GM18867 (cell line): ENCODE measurements around the gene KISS1.
"Not testable (repeated sequence)": the region's sequence is repeated elsewhere in the genome, so short reads cannot be mapped to it uniquely, and the experiment has no call there.

Experiments
- ATAC-seq: cut with Tn5 transposase; IDR thresholded peaks from one replicate; pipeline ENCODE4 v1.9.1; 2021; ENCODE audit warnings: mild to moderate bottlenecking, moderate library complexity; ENCODE audit not compliant: unreplicated experiment

The KISS1 gene, protein sequence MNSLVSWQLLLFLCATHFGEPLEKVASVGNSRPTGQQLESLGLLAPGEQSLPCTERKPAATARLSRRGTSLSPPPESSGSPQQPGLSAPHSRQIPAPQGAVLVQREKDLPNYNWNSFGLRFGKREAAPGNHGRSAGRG

DNA sequence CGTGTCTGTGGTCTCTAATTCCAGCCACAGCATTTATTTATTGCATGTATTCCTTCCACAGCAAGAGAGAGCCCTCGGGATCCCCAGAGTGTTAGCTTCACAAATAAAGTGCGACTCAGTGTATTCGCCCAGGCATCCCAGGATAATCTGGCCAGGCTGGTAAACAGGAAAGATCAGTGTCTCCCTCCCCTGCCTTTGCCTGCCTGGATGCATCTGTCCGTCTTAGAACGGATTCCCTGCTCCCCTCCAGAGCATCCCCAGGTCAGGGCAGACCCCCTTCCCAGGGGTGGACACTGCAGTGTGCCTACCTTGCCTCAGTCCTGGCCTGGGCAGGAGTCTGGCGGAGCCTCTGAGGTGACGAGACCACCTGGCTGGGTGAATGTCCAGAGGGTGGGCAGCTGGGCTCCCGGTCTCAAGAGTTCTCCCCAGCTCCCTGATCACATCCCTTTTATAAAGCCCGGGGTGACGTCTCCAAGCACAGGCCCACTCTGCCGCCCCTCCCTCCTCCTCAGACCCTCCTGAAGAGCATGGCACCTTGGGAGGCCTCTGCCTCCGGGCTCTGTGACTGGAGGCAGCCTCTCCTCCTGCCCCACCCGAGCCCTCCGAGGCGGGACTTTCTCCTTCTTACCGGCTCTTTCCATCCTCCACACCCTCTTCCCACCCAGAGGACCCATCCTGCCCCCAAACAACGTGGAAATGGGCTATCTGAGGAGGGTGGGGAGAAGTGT, at the start of gene KISS1:
KISS1 (minus strand) TSS at position 424 of the 728 bp plus-strand sequence. CDS start 3,615 bp downstream, outside the sequence.
- ATAC-seq = no peak

DNA sequence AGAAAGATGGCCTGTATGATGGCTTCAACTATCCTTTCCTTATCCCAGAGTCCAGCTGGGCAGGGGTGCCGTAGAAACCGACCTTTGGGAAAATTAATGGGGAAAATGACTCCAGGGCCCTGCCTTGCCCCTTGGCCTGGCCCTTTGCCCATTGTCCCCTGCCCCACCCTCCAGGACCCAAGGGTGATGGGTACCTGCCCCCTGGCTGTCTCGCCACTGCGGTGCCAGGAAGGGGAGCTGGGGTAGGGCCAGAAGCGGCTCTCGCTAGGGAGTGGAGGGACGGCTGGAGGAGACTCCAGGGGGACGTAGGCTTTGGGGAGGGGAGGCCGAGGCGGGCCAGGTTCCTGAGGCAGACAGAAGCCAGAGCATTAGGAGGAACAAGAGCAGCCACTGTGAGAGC, 46.6 kb upstream of the KISS1 start:
- ATAC-seq = no peak

GRCh38 chr1:204241914-204242313, 45.6 kb upstream of the KISS1 start:
- no peak for ATAC-seq

DNA sequence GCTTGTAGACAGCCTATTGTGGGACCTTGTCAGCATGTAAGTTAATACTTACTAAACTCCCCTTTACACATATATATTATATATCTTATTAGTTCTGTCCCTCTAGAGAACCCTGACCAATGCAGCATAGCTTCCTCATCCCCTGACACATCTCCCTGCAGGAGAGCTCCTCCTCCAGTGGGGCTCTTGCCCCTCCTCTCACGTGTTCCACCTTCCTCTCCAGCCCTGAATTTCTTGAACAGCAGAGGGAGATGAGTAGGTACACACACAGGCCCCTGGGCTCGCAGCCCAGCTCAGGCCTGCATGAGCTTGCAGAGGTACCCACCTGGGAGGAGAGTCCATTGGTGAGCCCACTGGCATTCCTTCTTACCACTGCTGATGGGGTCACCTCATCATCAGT, 44.8 kb upstream of the KISS1 start:
- ATAC-seq = no peak

DNA sequence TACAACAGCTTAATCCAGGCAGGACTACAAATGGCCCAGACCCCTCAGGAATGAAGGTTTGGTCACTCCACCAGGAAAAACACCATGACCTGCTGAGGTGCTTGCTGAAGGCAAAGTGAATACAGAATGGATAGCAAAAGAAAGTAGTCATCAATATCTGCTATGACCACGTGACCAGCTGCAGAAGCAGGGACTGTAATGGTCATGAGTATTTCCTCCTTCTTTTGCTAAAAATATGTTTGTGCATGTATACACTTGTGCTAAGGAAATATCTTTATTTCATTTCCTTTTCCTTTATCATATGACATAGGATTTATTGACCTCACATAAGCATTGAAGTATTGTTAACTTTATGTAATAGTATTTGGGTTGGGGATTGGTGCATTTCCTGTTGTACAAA, 43.9 kb upstream of the KISS1 start:
- ATAC-seq = no peak

- not testable (repeated sequence) for ATAC-seq
Observed at GRCh38 chr1:204239401-204239800, 43.1 kb upstream of the KISS1 start.

- ATAC-seq = not testable (repeated sequence)
Observed at GRCh38 chr1:204238520-204238919, 42.2 kb upstream of the KISS1 start.

DNA sequence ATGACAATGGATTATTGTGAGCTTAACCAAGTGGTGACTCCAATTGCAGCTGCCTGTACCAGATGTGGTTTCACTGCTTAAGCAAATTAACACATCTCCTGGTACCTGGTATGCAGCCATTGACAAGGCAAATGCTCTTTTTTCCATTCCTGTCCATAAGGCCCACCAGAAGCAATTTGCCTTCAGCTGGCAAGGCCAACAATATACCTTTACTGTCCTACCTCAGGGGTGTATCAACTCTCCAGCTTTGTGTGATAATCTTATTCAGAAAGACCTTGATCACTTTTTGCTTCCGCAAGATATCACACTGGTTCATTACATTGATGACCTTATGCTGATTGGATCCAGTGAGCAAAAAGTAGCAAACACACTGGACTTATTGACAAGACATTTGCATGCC, 41.2 kb upstream of the KISS1 start:
- not testable (repeated sequence) for ATAC-seq

- ATAC-seq = no peak
Observed at GRCh38 chr1:204232526-204232925, 36.2 kb upstream of the KISS1 start.

GRCh38 chr1:204230211-204230610, 33.9 kb upstream of the KISS1 start:
- no peak for ATAC-seq

DNA sequence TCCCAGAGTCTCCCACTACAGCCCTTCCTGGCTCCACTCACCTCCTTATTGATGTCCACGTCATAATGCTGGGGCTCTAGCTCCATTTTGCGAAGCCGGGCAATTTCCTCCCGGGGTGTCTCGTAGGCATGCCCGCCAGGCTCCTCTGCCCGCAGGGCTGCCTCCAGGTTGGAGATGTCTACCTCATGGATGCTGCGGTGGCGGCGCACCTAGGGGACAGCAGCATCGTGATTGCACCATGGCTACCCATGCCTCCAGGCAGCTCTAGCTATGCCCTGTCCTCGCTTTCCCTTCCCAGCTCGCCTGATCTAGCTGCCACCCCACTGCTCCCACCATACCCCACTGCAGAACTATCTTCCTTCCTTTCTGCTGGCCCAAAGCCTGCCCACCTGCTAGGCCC, 32.6 kb upstream of the KISS1 start:
- ATAC-seq = no peak

DNA sequence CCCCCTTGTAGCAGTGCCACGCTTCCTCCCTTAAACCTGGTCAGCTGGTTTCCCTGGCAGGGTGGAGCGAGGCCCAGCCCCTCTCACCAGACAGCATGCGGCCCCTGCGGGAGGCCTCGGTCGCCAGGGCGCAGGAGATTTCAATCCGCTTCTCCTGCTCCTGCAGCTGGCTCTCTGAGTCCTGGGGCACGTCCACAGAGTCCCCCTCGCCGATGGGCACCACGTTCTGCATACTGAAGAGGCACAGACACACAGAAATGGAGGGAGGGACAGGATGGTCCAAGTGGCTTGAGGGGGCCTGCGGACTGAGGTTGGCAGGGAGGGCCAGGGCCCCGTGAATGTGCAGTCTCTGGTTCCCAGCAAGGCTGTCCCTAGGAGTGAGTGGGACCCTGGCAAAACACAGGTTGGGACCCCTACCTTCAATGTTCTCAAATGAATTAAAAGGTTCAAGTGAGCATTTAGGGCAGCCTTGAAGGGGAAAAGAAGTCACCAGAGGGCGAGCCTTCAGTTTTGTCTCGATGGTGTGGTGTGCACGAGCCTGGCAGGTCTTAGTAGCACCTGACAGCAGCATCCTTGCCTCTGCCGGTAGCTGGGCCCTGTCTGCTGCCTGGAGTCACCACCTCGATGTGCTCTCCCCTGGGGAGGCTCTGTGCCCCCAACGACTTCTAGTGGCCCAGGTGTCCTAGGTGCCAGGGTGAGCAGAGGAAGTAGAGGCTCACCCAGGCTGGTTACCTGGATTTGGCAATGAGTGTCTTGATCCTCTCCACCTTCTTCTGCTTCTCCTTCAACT, 31.9 kb upstream of the KISS1 start:
- ATAC-seq = no peak

GRCh38 chr1:204227351-204227750, 31.1 kb upstream of the KISS1 start:
- no peak for ATAC-seq

- ATAC-seq = no peak
Observed at GRCh38 chr1:204225841-204226735, 29.8 kb upstream of the KISS1 start.

- no peak for ATAC-seq
Observed at GRCh38 chr1:204224655-204225054, 28.4 kb upstream of the KISS1 start.

DNA sequence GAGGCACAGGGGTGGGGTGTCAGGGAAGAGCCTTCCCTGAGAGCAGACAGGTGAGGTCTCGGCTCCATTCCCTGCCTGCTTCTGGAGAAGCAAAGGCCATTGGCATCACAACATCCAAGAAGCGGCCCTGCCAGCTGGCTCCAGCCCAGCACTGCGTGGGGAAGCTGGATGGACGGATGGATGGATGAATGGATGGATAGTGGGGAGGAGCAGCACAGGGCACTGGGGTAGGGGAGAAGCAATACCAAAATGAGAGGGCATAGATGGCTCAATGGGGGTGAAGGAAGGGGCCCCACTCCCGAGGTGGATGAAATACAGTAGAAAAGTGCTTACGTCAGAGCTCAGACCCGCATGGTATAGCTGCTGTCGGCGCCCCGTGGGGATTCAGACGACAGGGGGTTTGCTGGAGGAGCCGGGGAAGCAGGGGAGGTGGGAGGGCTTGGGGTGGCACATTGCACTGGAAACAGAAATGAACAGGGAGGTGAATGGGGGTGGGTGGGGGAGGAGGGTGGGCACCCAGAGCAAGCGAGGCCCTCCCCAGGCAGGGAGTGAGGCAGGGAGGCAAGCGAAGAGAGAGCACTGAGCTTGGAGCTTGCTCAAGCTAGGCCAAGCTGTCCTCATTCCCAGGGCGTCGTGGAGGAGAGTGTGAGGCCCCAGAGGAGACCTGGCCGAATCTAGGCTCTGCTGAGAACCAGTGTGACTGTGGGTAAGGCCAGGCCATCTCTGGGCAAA, 27.0 kb upstream of the KISS1 start:
- ATAC-seq = no peak

GRCh38 chr1:204222764-204223055, 26.4 kb upstream of the KISS1 start:
- ATAC-seq = no peak

- no peak for ATAC-seq
Observed at GRCh38 chr1:204222006-204222763, 25.9 kb upstream of the KISS1 start.

DNA sequence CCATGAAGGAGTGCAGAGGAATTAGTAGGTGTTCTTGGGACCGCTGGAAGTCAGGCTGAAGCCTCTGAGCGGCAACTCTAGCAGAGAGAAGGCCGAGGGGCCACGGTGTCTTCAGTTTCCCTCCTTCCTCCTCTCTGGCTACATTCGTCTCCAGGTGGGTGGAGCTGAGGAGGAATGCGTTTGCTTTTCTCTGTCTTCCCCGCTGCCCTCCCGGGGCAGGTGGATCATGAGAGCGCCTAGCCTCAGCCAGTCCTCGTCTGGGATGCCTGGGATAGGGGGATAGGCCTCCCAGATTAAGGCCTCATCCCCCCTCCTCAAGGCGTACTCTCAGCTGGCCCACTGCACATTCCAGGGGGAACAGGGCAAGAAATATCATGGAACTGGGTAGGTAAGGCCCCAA, 25.0 kb upstream of the KISS1 start:
- no peak for ATAC-seq
